ENCODE measurements around the gene DYNC1LI2.

The DYNC1LI2 gene

DNA sequence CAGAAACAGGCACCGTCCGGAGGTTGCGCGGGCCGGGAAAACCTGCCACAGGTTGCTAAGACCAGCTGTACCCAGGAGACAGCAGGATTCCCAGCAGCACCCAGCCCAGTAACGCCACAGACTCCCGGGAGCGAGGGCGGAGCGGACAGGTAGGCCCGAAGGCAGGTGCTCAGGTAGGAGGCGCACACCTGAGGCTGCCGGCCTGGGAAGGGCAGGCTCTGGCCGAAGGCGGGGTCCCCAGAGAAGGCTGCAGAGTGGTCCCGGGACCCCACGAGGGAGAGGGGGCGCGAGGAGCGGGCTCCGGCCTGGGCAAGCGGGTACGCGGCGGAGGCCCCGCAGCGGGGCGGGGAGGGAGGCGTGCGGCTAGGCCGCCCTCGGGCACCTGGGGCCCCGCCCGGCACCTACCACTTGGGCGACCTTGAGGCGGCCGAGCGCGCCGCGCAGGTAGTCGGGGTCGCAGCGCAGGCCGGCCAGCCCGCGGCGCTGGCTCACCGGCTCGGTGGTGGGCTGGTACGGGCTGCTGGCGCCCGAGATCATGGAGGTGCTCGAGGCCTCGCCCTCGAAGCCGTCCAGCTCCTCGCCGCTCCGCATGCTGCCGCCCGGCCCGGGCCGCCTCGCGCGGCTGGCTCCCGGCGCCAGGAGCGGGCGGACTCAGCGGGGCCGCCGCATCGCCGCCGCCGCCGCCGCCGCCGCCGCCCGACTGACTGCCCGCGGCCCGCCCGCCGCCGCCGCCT, 55.3 kb downstream of the DYNC1LI2 start:
- TF ChIP-seq, protein P1, sequence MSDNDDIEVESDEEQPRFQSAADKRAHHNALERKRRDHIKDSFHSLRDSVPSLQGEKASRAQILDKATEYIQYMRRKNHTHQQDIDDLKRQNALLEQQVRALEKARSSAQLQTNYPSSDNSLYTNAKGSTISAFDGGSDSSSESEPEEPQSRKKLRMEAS (IDR thresholded peaks at IDR 0.05; ENCODE audit: low read depth, low read length): no peak; the same call in 1 of the 2 replicates
- peak overlapping the region; percentile 44 for H3K4me3 ChIP-seq (ENCODE audit: low read depth, low read length)
- no peak for DNase-seq (ENCODE audit: low read depth)

DNA sequence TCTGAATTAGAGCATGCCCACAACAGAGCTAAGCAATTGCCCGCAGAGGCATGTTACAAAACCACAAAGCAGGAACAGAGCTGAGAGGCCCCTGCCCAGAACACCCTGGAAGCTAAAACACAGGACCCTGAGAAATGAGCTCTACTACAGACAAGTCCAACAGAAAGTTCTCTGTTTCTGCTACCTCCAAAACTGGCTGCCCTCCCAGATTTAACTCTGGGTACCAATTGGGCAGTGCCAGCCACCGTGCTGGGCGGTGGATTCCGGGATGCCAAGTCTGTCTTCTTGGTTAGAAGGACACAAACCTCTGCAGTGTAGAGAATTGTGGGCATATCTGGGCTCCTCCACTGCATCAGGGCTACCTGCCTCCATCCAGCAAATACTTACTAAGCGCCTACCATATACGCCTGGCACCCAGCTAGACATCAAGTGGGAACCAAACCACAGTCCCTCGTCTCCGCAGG, 55.9 kb downstream of the DYNC1LI2 start:
- DNase-seq (ENCODE audit: low read depth): peak; percentile 75
- no peak for TF ChIP-seq MYC (IDR thresholded peaks at IDR 0.05; ENCODE audit: low read depth, low read length)
- TF ChIP-seq, protein P1 (IDR thresholded peaks at IDR 0.05; ENCODE audit: low read depth, low read length): no peak
- TF ChIP-seq, protein P2, sequence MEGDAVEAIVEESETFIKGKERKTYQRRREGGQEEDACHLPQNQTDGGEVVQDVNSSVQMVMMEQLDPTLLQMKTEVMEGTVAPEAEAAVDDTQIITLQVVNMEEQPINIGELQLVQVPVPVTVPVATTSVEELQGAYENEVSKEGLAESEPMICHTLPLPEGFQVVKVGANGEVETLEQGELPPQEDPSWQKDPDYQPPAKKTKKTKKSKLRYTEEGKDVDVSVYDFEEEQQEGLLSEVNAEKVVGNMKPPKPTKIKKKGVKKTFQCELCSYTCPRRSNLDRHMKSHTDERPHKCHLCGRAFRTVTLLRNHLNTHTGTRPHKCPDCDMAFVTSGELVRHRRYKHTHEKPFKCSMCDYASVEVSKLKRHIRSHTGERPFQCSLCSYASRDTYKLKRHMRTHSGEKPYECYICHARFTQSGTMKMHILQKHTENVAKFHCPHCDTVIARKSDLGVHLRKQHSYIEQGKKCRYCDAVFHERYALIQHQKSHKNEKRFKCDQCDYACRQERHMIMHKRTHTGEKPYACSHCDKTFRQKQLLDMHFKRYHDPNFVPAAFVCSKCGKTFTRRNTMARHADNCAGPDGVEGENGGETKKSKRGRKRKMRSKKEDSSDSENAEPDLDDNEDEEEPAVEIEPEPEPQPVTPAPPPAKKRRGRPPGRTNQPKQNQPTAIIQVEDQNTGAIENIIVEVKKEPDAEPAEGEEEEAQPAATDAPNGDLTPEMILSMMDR (IDR thresholded peaks at IDR 0.05; ENCODE audit: low read depth, low read length): no peak
- no peak for TF ChIP-seq POLR2A (IDR thresholded peaks at IDR 0.05; ENCODE audit: extremely low read depth, insufficient read length)
- peak overlapping the region; percentile 44 for H3K4me3 ChIP-seq (ENCODE audit: low read depth, low read length)

DNA sequence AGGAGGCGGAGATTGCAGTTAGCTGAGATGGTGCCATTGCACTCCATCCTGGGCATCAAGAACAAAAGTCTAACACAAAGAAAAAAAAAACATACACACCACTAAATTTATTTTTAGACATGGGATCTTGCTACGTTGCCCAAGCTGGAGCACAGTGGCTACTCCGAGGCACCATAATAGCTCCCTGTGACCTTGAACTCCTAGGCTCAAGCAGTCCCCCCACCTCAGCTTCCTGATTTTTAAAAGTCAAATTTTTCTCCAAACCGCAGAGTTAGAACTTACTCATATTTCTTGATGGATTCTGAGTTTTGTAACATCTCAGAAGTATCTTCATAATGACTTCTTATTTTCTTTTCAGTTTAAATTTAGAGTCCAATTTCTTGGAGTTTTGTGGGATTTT, 58.3 kb downstream of the DYNC1LI2 start:
- H3K4me3 ChIP-seq (ENCODE audit: low read depth, low read length): no peak overlapping the region
- DNase-seq (ENCODE audit: low read depth): no peak
- TF ChIP-seq, protein P2 (IDR thresholded peaks at IDR 0.05; ENCODE audit: low read depth, low read length): no peak
- TF ChIP-seq, protein P1 (IDR thresholded peaks at IDR 0.05; ENCODE audit: low read depth, low read length): no peak
- TF ChIP-seq MYC (IDR thresholded peaks at IDR 0.05; ENCODE audit: low read depth, low read length) (no peak), POLR2A (IDR thresholded peaks at IDR 0.05; ENCODE audit: extremely low read depth, insufficient read length) (no peak)

DNA sequence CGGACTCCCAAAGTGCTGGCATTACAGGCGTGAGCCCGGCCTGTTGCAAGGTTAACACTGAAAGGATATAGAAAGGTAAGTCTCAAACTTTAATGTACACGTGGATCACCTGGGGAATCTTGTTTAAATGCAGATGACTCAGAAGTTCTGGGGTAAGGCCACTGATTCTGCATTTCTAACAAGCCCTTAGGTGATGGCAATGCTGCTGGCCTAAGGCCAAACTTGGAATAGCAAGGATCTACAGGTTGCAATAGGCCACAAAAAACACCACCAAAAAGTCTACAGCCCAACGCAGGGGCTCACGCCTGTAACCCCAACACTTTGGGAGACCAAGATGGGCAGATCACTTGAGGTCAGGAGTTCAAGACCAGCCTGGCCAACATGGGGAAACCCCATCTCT, 59.1 kb downstream of the DYNC1LI2 start:
- TF ChIP-seq, protein P2 (IDR thresholded peaks at IDR 0.05; ENCODE audit: low read depth, low read length): no peak
- TF ChIP-seq, protein P1 (IDR thresholded peaks at IDR 0.05; ENCODE audit: low read depth, low read length): no peak
- no peak for TF ChIP-seq POLR2A (IDR thresholded peaks at IDR 0.05; ENCODE audit: extremely low read depth, insufficient read length)
- TF ChIP-seq MYC (IDR thresholded peaks at IDR 0.05; ENCODE audit: low read depth, low read length): no peak
- H3K4me3 ChIP-seq (ENCODE audit: low read depth, low read length): no peak overlapping the region
- no peak for DNase-seq (ENCODE audit: low read depth)

DNA sequence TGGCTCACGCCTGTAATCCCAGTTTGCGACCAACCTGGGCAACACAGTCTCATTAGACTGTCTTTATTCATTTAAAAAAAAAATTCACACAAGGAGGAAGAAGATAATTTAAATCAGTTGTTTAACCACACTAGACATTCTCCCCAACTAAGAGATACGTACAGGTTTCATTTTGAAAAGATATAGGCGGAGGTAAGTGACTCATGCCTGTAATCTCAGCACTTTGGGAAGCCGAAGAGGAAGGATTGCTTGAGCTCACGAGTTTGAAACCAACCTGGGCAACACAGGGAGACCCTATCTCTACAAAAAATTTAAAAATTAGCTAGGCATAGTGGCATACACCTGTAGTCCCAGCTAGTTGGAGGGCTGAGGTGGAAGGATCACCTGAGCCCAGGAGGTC, 60.2 kb downstream of the DYNC1LI2 start:
- H3K4me3 ChIP-seq (ENCODE audit: low read depth, low read length): no peak overlapping the region
- DNase-seq (ENCODE audit: low read depth): no peak
- TF ChIP-seq, protein P2 (IDR thresholded peaks at IDR 0.05; ENCODE audit: low read depth, low read length): no peak
- TF ChIP-seq, protein P1 (IDR thresholded peaks at IDR 0.05; ENCODE audit: low read depth, low read length): no peak
- TF ChIP-seq POLR2A (IDR thresholded peaks at IDR 0.05; ENCODE audit: extremely low read depth, insufficient read length): no peak
- no peak for TF ChIP-seq MYC (IDR thresholded peaks at IDR 0.05; ENCODE audit: low read depth, low read length)

DNA sequence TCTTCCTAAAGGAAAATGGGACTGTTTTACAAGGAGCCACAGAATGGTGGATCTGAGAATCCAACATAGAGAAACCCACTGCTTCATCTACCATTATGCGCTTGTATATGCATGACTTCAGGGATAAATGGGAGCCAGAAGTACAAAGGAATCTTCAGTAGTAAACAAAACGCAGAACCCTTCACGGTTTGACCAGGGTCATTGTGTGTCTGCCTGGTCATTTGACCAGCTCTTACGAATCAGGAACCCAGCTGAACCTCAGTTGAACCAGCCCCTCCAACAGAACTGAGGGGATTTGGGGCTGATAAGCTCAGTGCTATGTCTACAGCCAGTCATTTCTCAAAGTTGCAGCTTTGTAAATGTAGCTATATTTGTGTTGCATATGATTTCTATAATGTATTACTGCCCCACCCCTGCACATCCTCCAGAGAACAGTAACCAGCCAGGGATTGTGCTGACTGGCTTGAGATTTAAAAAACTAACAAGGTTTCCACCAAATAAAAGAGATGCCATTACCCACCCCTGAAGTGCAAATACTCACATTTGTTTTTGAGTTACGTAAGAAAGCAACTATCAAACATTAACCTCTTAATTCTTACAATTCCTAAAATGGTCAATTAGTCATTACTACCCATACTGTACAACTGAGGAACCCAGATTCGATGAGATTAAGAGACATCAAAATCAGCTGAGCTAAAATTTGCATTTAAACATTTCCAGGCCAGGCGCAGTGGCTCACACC, 61.1 kb downstream of the DYNC1LI2 start:
- no peak for TF ChIP-seq MYC (IDR thresholded peaks at IDR 0.05; ENCODE audit: low read depth, low read length)
- TF ChIP-seq, protein P2 (IDR thresholded peaks at IDR 0.05; ENCODE audit: low read depth, low read length): no peak
- no peak for DNase-seq (ENCODE audit: low read depth)
- H3K4me3 ChIP-seq (ENCODE audit: low read depth, low read length): no peak overlapping the region
